SU-DHL-6 (cell line): Measurements from ENCODE around the gene RPP40.

Source experiments
- EZH2phosphoT487 ChIP-seq: fragments of 200-600 bp; sonication (generic), shearing (Covaris generic); conservative IDR thresholded peaks from 2 replicates; pipeline ENCODE4 v1.6.1; 2018; ENCODE audit warnings: mild to moderate bottlenecking, antibody characterized with exemption, low read length, moderate library complexity, mixed read lengths
- TF ChIP-seq, protein P1 (sequence below): fragments of 200-600 bp; sonication (generic); IDR thresholded peaks from one replicate; pipeline ENCODE4 v1.5.1; 2017; ENCODE audit warnings: antibody characterized with exemption, mild to moderate bottlenecking, low read length, moderate library complexity; ENCODE audit not compliant: insufficient read depth, poor library complexity, severe bottlenecking

DNA sequence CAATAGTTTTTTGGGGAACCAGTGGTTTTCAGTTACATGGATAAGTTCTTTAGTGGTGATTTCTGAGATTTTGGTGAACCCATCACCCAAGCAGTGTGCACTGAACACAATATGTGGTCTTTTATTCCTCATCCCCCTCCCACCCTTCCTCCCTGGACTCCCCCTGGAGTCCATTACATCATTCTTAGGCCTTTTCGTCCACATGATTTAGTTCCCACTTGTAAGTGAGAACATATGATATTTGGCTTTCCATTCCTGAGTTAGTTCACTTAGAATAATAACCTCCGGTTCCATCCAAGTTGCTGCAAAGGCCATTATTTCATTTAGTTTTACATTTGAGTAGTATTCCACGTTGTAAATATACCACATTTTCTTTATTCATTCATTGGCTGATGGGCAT is 28.3 kb downstream of the RPP40 start:
- TF ChIP-seq, protein P1, sequence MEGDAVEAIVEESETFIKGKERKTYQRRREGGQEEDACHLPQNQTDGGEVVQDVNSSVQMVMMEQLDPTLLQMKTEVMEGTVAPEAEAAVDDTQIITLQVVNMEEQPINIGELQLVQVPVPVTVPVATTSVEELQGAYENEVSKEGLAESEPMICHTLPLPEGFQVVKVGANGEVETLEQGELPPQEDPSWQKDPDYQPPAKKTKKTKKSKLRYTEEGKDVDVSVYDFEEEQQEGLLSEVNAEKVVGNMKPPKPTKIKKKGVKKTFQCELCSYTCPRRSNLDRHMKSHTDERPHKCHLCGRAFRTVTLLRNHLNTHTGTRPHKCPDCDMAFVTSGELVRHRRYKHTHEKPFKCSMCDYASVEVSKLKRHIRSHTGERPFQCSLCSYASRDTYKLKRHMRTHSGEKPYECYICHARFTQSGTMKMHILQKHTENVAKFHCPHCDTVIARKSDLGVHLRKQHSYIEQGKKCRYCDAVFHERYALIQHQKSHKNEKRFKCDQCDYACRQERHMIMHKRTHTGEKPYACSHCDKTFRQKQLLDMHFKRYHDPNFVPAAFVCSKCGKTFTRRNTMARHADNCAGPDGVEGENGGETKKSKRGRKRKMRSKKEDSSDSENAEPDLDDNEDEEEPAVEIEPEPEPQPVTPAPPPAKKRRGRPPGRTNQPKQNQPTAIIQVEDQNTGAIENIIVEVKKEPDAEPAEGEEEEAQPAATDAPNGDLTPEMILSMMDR: no peak
- TF ChIP-seq EZH2phosphoT487: no peak
